HG03469 (cell line): ENCODE data around the gene SUV39H2.
"Not testable (repeated sequence)": the region's sequence is repeated elsewhere in the genome, so short reads cannot be mapped to it uniquely, and the experiment has no call there.

Source experiments
- ATAC-seq: cut with Tn5 transposase; IDR thresholded peaks from one replicate; pipeline ENCODE4 v1.9.1; 2021; ENCODE audit warnings: mild to moderate bottlenecking, moderate library complexity, moderate number of reproducible peaks; ENCODE audit not compliant: unreplicated experiment

Gene SUV39H2

GRCh38 chr10:14873090-14873760 is 5.4 kb upstream of the SUV39H2 start:
- ATAC-seq: peak; percentile 47

- ATAC-seq: no peak
Observed at GRCh38 chr10:14875941-14876340, 2.7 kb upstream of the SUV39H2 start.

- no peak for ATAC-seq
Observed at GRCh38 chr10:14876764-14877163, 1.9 kb upstream of the SUV39H2 start.

- no peak for ATAC-seq
Observed at GRCh38 chr10:14879124-14879927, 660 bp downstream of the SUV39H2 start.

GRCh38 chr10:14879928-14880193 is 1.2 kb downstream of the SUV39H2 start:
- ATAC-seq: no peak

GRCh38 chr10:14880229-14880628 is 1.6 kb downstream of the SUV39H2 start:
- no peak for ATAC-seq

GRCh38 chr10:14884082-14884481 is 5.4 kb downstream of the SUV39H2 start:
- ATAC-seq: no peak

- no peak for ATAC-seq
Observed at GRCh38 chr10:14889318-14889717, 10.7 kb downstream of the SUV39H2 start.

GRCh38 chr10:14891151-14891550 is 12.5 kb downstream of the SUV39H2 start:
- no peak for ATAC-seq

- peak; percentile 47 for ATAC-seq
Observed at GRCh38 chr10:14904316-14904732, 25.7 kb downstream of the SUV39H2 start.

- no peak for ATAC-seq
Observed at GRCh38 chr10:14904864-14905263, 26.2 kb downstream of the SUV39H2 start.

- ATAC-seq: no peak
Observed at GRCh38 chr10:14905890-14906289, 27.2 kb downstream of the SUV39H2 start.

- ATAC-seq: no peak
Observed at GRCh38 chr10:14906765-14907164, 28.1 kb downstream of the SUV39H2 start.

- ATAC-seq: not testable (repeated sequence)
Observed at GRCh38 chr10:14907591-14907990, 28.9 kb downstream of the SUV39H2 start.

- no peak for ATAC-seq
Observed at GRCh38 chr10:14909101-14909500, 30.4 kb downstream of the SUV39H2 start.

GRCh38 chr10:14910953-14911352 is 32.3 kb downstream of the SUV39H2 start:
- ATAC-seq: no peak

GRCh38 chr10:14911801-14912200 is 33.1 kb downstream of the SUV39H2 start:
- ATAC-seq: no peak

GRCh38 chr10:14916600-14916999 is 37.9 kb downstream of the SUV39H2 start:
- no peak for ATAC-seq

GRCh38 chr10:14917827-14918226 is 39.2 kb downstream of the SUV39H2 start:
- no peak for ATAC-seq

GRCh38 chr10:14918964-14919363 is 40.3 kb downstream of the SUV39H2 start:
- no peak for ATAC-seq

- ATAC-seq: no peak
Observed at GRCh38 chr10:14924013-14924412, 45.3 kb downstream of the SUV39H2 start.

- ATAC-seq: no peak
Observed at GRCh38 chr10:14925268-14925667, 46.6 kb downstream of the SUV39H2 start.

GRCh38 chr10:14926061-14926470 is 47.4 kb downstream of the SUV39H2 start:
- no peak for ATAC-seq
